Liver (tissue), 9 donors: ENCODE results near the gene WFDC12. TPM values are rescaled to one million over a fixed set of nuclear protein-coding genes. Genes with fewer than 3 reads are reported as not detected.

Source experiments
- DNase-seq: peaks from one replicate; pipeline ENCODE4 v3.0.0-alpha.2; 2017; ENCODE audit warnings: low spot score
- H3K27ac ChIP-seq, 2 donors: one replicate each; pipeline ENCODE4 v1.7.0; 2013; ENCODE audit warnings: inconsistent platforms in 2 of 2, low read length in 2 of 2, control low read depth in 1 of 2, low read depth in 1 of 2, mild to moderate bottlenecking in 1 of 2
- H3K27me3 ChIP-seq, 4 donors: one replicate each; pipeline versions ENCODE4 v1.6.1 to v1.7.0; 2013; ENCODE audit warnings: low read length in 3 of 4, inconsistent platforms in 1 of 4, mild to moderate bottlenecking in 1 of 4, moderate library complexity in 1 of 4; ENCODE audit not compliant: control insufficient read depth in 4 of 4, insufficient read depth in 4 of 4
- H3K36me3 ChIP-seq, 4 donors: one replicate each; pipeline versions ENCODE4 v1.6.1 to v1.7.0; 2013; ENCODE audit warnings: low read length in 3 of 4, mild to moderate bottlenecking in 3 of 4, low read depth in 1 of 4, moderate library complexity in 1 of 4; ENCODE audit not compliant: control insufficient read depth in 4 of 4, insufficient read depth in 3 of 4
- H3K4me1 ChIP-seq, 4 donors: one replicate each; pipeline versions ENCODE4 v1.6.1 to v1.7.0; 2013; ENCODE audit warnings: low read length in 3 of 4, mild to moderate bottlenecking in 3 of 4, moderate library complexity in 1 of 4; ENCODE audit not compliant: control insufficient read depth in 4 of 4, insufficient read depth in 4 of 4
- H3K4me3 ChIP-seq, 3 donors: one replicate each; pipeline versions ENCODE4 v1.6.1 to v1.7.0; 2013; ENCODE audit warnings: low read length in 3 of 3, control low read depth in 1 of 3, low read depth in 1 of 3, mild to moderate bottlenecking in 1 of 3
- H3K9ac ChIP-seq, 2 donors: one replicate each; pipeline ENCODE4 v1.7.0; 2013; ENCODE audit warnings: low read length in 2 of 2, mild to moderate bottlenecking in 2 of 2, moderate library complexity in 2 of 2, control low read depth in 1 of 2, low read depth in 1 of 2
- H3K9me3 ChIP-seq, 4 donors: one replicate each; pipeline versions ENCODE4 v1.6.1 to v1.7.0; 2013; ENCODE audit warnings: low read length in 3 of 4; ENCODE audit not compliant: control insufficient read depth in 4 of 4
- EGR1 ChIP-seq, 2 donors: IDR thresholded peaks; 2 replicates each; pipeline ENCODE4 v1.6.1; 2016 to 2018; ENCODE audit warnings: antibody characterized with exemption in 2 of 2, low read depth in 2 of 2
- FOXA1 ChIP-seq: IDR thresholded peaks from 2 replicates; pipeline ENCODE4 v1.6.1; 2016; ENCODE audit warnings: antibody characterized with exemption
- FOXA2 ChIP-seq: IDR thresholded peaks from 2 replicates; pipeline ENCODE4 v1.6.1; 2016; ENCODE audit warnings: antibody characterized with exemption
- GABPA ChIP-seq, 2 donors: IDR thresholded peaks in 1 of 2; conservative IDR thresholded peaks in 1 of 2; 2 replicates each; pipeline ENCODE4 v1.6.1; 2016; ENCODE audit warnings: antibody characterized with exemption in 2 of 2, mild to moderate bottlenecking in 1 of 2, moderate library complexity in 1 of 2
- HNF4G ChIP-seq: IDR thresholded peaks from 2 replicates; pipeline ENCODE4 v1.6.1; 2016; ENCODE audit warnings: antibody characterized with exemption
- JUND ChIP-seq, 2 donors: IDR thresholded peaks; 2 replicates each; pipeline ENCODE4 v1.6.1; 2016; ENCODE audit warnings: antibody characterized with exemption in 2 of 2
- NR2F2 ChIP-seq: IDR thresholded peaks from 2 replicates; pipeline ENCODE4 v1.6.1; 2016; ENCODE audit warnings: antibody characterized with exemption
- RAD21 ChIP-seq, 2 donors: IDR thresholded peaks; 2 replicates each; pipeline ENCODE4 v1.6.1; 2016; ENCODE audit warnings: antibody characterized with exemption in 2 of 2, mild to moderate bottlenecking in 2 of 2
- RXRA ChIP-seq, 2 donors: IDR thresholded peaks; 2 replicates each; pipeline ENCODE4 v1.6.1; 2017 to 2018; ENCODE audit warnings: antibody characterized with exemption in 2 of 2, mild to moderate bottlenecking in 1 of 2
- SP1 ChIP-seq: IDR thresholded peaks from 2 replicates; pipeline ENCODE4 v1.6.1; 2018; ENCODE audit warnings: antibody characterized with exemption, mild to moderate bottlenecking
- TAF1 ChIP-seq: conservative IDR thresholded peaks from 2 replicates; pipeline ENCODE4 v1.6.1; 2016; ENCODE audit warnings: antibody characterized with exemption, mild to moderate bottlenecking
- YY1 ChIP-seq: IDR thresholded peaks from 2 replicates; pipeline ENCODE4 v1.6.1; 2016; ENCODE audit warnings: antibody characterized with exemption, mild to moderate bottlenecking
- WGBS: extraction: QIAGEN DNeasy Blood & Tissue Kit; methylation state at CpG from one replicate; pipeline ENCODE4 v1.1.7; 2013; 5-methylcytosine and 5-hydroxymethylcytosine counted together
- polyA plus RNA-seq, 2 donors: library from polyadenylated mRNA; stranded (reverse) in 1 of 2; unstranded in 1 of 2; fragments of 200-250 nt in 1 of 2; fragments of >200 nt in 1 of 2; fragmentation: Nextera tagmentation in 1 of 2; extraction: Ambion mirVana in 1 of 2; gene quantifications; one replicate each; pipeline versions ENCODE4 v1.2.1 to v1.2.3, GENCODE V29; 2013 to 2015
- total RNA-seq, 2 donors: library from RNA; depleted of rRNA; stranded (reverse); fragments of >200 nt; gene quantifications; one replicate each; pipeline ENCODE4 v1.2.3, GENCODE V29; 2014
- TF ChIP-seq, protein P1 (sequence below): IDR thresholded peaks from 2 replicates; pipeline ENCODE4 v1.6.1; 2016; ENCODE audit warnings: antibody characterized with exemption
- TF ChIP-seq, protein P2 (sequence below): IDR thresholded peaks from 2 replicates; pipeline ENCODE4 v1.6.1; 2016; ENCODE audit warnings: antibody characterized with exemption
- TF ChIP-seq, protein P3 (sequence below): fragments of 150-350 bp; IDR thresholded peaks from 2 replicates; pipeline ENCODE4 v1.5.1; 2017; ENCODE audit warnings: improper control_type of control experiment, low read depth, low read length; ENCODE audit not compliant: missing input control
- TF ChIP-seq, protein P4 (sequence below): IDR thresholded peaks from 2 replicates; pipeline ENCODE4 v1.6.1; 2016; ENCODE audit warnings: antibody characterized with exemption
- TF ChIP-seq, protein P5 (sequence below): IDR thresholded peaks from 2 replicates; pipeline ENCODE4 v1.6.1; 2016; ENCODE audit warnings: antibody characterized with exemption, mild to moderate bottlenecking
- donor health status: healthy.
- donor health status: healthy.
- donor health status: healthy.
- donor health status: healthy.
- donor health status: healthy.

WFDC12 gene, protein sequence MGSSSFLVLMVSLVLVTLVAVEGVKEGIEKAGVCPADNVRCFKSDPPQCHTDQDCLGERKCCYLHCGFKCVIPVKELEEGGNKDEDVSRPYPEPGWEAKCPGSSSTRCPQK
- total RNA-seq (not detected), polyA plus RNA-seq (not detected)

DNA sequence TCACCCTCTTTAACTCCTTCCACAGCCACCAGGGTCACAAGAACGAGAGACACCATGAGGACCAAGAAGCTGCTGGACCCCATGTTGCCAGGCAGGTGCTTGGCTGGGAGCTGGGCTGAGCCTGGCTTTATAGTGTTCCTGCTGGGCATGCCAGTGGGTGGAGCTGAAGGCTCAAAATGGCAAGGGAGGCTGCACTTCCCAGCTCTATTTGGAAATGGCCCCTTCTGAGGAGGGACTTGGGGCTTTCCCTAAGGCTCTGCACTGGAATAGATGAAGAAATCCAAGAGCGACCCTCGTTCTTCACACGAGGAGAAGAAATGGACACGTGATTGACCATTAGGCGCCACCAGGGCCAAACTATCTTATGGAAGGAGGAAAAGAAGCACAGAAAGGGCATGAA, at the start of gene WFDC12:
Gene WFDC12 (minus strand): TSS at position 101 of the 400 bp plus-strand sequence. CDS start 18 bp downstream, at position 83.
- DNase-seq: no peak
- Histone ChIP-seq H3K27me3 (peaks cover 0 to 16% (median 1%) of the 10 kb centered on the region in 4 donors), H3K36me3 (no peaks in the 10 kb centered on the region), H3K4me3 (no peak within 1 kb of the TSS), H3K9ac (no peak within 1 kb of the TSS), H3K9me3 (no peaks in the 10 kb centered on the region), H3K4me1 (no peaks in the 10 kb centered on the region), H3K27ac (no peak within 1 kb of the TSS)
- 82% methylated on average over 6 of the region's 6 CpGs for WGBS
- no peak for TF ChIP-seq NR2F2
- TF ChIP-seq, protein P1, sequence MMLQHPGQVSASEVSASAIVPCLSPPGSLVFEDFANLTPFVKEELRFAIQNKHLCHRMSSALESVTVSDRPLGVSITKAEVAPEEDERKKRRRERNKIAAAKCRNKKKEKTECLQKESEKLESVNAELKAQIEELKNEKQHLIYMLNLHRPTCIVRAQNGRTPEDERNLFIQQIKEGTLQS: no peak
- TF ChIP-seq, protein P2, sequence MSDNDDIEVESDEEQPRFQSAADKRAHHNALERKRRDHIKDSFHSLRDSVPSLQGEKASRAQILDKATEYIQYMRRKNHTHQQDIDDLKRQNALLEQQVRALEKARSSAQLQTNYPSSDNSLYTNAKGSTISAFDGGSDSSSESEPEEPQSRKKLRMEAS: no peak
- TF ChIP-seq HNF4G: no peak
- no peak for TF ChIP-seq GABPA (IDR thresholded peaks at IDR 0.05 in 1 of 2, conservative IDR thresholded peaks at IDR 0.05 in 1 of 2)
- TF ChIP-seq, protein P3, sequence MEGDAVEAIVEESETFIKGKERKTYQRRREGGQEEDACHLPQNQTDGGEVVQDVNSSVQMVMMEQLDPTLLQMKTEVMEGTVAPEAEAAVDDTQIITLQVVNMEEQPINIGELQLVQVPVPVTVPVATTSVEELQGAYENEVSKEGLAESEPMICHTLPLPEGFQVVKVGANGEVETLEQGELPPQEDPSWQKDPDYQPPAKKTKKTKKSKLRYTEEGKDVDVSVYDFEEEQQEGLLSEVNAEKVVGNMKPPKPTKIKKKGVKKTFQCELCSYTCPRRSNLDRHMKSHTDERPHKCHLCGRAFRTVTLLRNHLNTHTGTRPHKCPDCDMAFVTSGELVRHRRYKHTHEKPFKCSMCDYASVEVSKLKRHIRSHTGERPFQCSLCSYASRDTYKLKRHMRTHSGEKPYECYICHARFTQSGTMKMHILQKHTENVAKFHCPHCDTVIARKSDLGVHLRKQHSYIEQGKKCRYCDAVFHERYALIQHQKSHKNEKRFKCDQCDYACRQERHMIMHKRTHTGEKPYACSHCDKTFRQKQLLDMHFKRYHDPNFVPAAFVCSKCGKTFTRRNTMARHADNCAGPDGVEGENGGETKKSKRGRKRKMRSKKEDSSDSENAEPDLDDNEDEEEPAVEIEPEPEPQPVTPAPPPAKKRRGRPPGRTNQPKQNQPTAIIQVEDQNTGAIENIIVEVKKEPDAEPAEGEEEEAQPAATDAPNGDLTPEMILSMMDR: no peak
- TF ChIP-seq FOXA2: no peak
- TF ChIP-seq YY1: no peak
- no peak for TF ChIP-seq RAD21 (IDR thresholded peaks at IDR 0.05)

DNA sequence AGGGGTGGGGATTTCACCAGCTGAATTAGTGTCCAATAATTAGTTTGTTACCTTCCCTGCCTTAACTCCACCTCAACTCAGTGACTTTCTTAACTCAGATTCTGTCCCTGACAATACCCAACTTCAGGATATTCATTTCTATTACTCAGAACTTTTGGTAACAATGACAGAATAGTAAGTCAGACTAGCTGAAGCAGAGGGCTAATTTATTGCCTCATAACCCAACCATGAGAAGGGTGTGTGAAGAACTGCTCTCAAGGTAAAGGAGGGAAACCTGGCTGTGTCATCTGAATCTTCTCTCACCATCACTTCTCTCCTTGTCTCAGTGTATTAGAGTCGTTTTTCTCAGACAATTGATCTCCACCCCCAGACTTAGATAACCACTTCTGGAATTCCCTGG, 49.3 kb upstream of the WFDC12 start:
- TF ChIP-seq, protein P2: no peak
- TF ChIP-seq RAD21 (IDR thresholded peaks at IDR 0.05): no peak
- no peak for TF ChIP-seq FOXA1

DNA sequence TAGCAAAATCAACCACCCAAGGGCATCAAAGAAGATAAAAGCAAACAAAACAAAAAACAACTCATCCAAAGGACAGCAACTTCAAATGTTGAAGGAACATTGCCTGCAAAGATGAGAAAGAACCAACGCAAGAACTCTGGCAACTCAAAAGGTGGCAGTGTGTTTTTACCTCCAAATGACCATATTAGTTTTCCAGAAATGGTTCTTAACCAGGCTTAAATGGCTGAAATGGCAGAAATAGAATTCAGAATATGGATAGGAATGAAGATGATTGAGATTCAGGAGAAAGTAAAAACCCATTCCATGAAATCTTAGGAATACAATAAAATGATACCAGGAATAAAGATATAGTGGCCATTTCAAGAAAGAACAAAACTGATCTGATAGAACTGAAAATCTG, 40.6 kb upstream of the WFDC12 start:
- peaks cover 0 to 4% (median under 1%) of the 10 kb centered on the region in 4 donors for H3K27me3 ChIP-seq
- no peak overlapping the region for H3K4me3 ChIP-seq
- no peak overlapping the region for H3K9ac ChIP-seq
- WGBS: 68% methylated on average over 1 of the region's 1 CpG
- no peak overlapping the region for H3K27ac ChIP-seq
- DNase-seq: no peak
- H3K4me1 ChIP-seq: no peaks in the 10 kb centered on the region
- no peaks in the 10 kb centered on the region for H3K36me3 ChIP-seq
- peaks cover 0 to 4% (median 2%) of the 10 kb centered on the region in 4 donors for H3K9me3 ChIP-seq
- TF ChIP-seq HNF4G (no peak), GABPA (IDR thresholded peaks at IDR 0.05 in 1 of 2, conservative IDR thresholded peaks at IDR 0.05 in 1 of 2) (no peak), NR2F2 (no peak), RXRA (IDR thresholded peaks at IDR 0.05) (no peak), SP1 (no peak), JUND (IDR thresholded peaks at IDR 0.05) (no peak), EGR1 (IDR thresholded peaks at IDR 0.05; ENCODE audit: low read depth in 2 of 2) (no peak), RAD21 (IDR thresholded peaks at IDR 0.05) (no peak), FOXA1 (no peak), FOXA2 (no peak), TAF1 (no peak), YY1 (no peak)
- TF ChIP-seq, protein P4, sequence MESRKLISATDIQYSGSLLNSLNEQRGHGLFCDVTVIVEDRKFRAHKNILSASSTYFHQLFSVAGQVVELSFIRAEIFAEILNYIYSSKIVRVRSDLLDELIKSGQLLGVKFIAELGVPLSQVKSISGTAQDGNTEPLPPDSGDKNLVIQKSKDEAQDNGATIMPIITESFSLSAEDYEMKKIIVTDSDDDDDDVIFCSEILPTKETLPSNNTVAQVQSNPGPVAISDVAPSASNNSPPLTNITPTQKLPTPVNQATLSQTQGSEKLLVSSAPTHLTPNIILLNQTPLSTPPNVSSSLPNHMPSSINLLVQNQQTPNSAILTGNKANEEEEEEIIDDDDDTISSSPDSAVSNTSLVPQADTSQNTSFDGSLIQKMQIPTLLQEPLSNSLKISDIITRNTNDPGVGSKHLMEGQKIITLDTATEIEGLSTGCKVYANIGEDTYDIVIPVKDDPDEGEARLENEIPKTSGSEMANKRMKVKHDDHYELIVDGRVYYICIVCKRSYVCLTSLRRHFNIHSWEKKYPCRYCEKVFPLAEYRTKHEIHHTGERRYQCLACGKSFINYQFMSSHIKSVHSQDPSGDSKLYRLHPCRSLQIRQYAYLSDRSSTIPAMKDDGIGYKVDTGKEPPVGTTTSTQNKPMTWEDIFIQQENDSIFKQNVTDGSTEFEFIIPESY: no peak
- TF ChIP-seq, protein P5, sequence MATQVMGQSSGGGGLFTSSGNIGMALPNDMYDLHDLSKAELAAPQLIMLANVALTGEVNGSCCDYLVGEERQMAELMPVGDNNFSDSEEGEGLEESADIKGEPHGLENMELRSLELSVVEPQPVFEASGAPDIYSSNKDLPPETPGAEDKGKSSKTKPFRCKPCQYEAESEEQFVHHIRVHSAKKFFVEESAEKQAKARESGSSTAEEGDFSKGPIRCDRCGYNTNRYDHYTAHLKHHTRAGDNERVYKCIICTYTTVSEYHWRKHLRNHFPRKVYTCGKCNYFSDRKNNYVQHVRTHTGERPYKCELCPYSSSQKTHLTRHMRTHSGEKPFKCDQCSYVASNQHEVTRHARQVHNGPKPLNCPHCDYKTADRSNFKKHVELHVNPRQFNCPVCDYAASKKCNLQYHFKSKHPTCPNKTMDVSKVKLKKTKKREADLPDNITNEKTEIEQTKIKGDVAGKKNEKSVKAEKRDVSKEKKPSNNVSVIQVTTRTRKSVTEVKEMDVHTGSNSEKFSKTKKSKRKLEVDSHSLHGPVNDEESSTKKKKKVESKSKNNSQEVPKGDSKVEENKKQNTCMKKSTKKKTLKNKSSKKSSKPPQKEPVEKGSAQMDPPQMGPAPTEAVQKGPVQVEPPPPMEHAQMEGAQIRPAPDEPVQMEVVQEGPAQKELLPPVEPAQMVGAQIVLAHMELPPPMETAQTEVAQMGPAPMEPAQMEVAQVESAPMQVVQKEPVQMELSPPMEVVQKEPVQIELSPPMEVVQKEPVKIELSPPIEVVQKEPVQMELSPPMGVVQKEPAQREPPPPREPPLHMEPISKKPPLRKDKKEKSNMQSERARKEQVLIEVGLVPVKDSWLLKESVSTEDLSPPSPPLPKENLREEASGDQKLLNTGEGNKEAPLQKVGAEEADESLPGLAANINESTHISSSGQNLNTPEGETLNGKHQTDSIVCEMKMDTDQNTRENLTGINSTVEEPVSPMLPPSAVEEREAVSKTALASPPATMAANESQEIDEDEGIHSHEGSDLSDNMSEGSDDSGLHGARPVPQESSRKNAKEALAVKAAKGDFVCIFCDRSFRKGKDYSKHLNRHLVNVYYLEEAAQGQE: no peak
- TF ChIP-seq, protein P1: no peak
- TF ChIP-seq, protein P2: no peak

More for the DNA sequence above, 49.3 kb upstream of the WFDC12 start:
- Histone ChIP-seq H3K4me1 (no peaks in the 10 kb centered on the region), H3K4me3 (no peak overlapping the region), H3K27ac (no peak overlapping the region), H3K27me3 (peaks cover 0 to 5% (median 0%) of the 10 kb centered on the region in 4 donors), H3K36me3 (no peaks in the 10 kb centered on the region), H3K9me3 (peaks cover 0 to 5% (median 1%) of the 10 kb centered on the region in 4 donors), H3K9ac (no peak overlapping the region)
- WGBS: 12% methylated on average over 1 of the region's 1 CpG
- DNase-seq: no peak
